ENCODE data around the gene NIPBL.
"Not testable (repeated sequence)": the region's sequence is repeated elsewhere in the genome, so short reads cannot be mapped to it uniquely, and the experiment has no call there.

The NIPBL gene

GRCh38 chr5:37013181-37013580 lies 136.6 kb downstream of the NIPBL start:
- H3K9me3 ChIP-seq (ENCODE audit: insufficient read depth, low read depth, low read length); H3K4me1 ChIP-seq (ENCODE audit: insufficient read depth, low read length); H3K9ac ChIP-seq (ENCODE audit: low read depth, low read length); H3K27me3 ChIP-seq (ENCODE audit: insufficient read depth, low read length); H3K4me3 ChIP-seq (ENCODE audit: low read length); H3K27ac ChIP-seq (ENCODE audit: low read length): not testable (repeated sequence)
- peaks cover 70% of the 10 kb centered on the region for H3K36me3 ChIP-seq (ENCODE audit: insufficient read depth, low read depth, low read length)

- no peak overlapping the region for H3K27ac ChIP-seq (ENCODE audit: low read length)
- no peak overlapping the region for H3K4me3 ChIP-seq (ENCODE audit: low read length)
Observed at GRCh38 chr5:37014321-37014720, 137.8 kb downstream of the NIPBL start.

DNA sequence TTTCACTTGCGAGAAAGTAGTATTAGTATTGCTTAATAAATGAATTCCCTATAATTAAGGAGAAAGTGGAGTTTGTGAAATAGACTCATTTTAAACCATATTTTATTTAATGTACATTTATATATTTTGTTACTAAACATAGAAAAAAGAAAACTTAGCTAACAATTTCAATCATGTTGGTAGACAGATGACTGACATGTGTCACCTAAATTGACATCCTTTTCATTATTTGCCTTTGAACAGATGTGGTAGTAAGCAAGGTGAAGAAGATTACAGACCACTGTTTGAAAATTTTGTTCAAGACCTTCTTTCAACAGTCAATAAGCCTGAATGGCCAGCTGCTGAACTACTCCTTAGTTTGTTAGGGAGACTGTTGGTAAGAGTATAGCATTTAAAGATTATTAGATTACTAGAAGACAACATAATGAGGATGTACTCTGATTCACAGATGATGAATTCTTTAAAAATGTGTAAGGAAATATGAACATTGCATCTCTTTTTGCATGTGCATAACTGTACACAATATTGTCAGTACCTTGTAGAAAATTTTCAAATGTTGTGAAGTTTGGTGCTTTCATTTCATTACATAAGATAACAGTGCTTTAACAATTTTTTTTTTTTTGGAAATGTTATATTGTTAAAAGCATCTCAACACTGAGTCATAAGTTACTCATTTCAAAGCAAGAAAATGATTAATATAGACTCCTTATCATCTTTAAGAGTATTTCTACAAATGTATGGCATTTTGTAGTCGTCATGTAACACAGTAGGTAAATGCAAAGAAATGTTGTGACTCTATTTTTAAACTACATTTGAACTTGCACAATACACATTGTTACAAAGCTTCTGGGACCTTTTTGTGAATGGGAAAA lies 139.5 kb downstream of the NIPBL start:
- Histone ChIP-seq H3K27ac (ENCODE audit: low read length) (no peak overlapping the region), H3K9me3 (ENCODE audit: insufficient read depth, low read depth, low read length) (no peaks in the 10 kb centered on the region), H3K36me3 (ENCODE audit: insufficient read depth, low read depth, low read length) (peaks cover 67% of the 10 kb centered on the region), H3K9ac (ENCODE audit: low read depth, low read length) (no peak overlapping the region), H3K4me3 (ENCODE audit: low read length) (no peak overlapping the region), H3K27me3 (ENCODE audit: insufficient read depth, low read length) (no peaks in the 10 kb centered on the region), H3K4me1 (ENCODE audit: insufficient read depth, low read length) (no peaks in the 10 kb centered on the region)

More at GRCh38 chr5:37014321-37014720, 137.8 kb downstream of the NIPBL start:
- no peaks in the 10 kb centered on the region for H3K9me3 ChIP-seq (ENCODE audit: insufficient read depth, low read depth, low read length)
- H3K36me3 ChIP-seq (ENCODE audit: insufficient read depth, low read depth, low read length): peaks cover 67% of the 10 kb centered on the region
- no peaks in the 10 kb centered on the region for H3K4me1 ChIP-seq (ENCODE audit: insufficient read depth, low read length)
- no peak overlapping the region for H3K9ac ChIP-seq (ENCODE audit: low read depth, low read length)
- H3K27me3 ChIP-seq (ENCODE audit: insufficient read depth, low read length): no peaks in the 10 kb centered on the region

- no peak overlapping the region for H3K4me3 ChIP-seq (ENCODE audit: low read length)
- H3K27ac ChIP-seq (ENCODE audit: low read length): no peak overlapping the region
- H3K27me3 ChIP-seq (ENCODE audit: insufficient read depth, low read length): no peaks in the 10 kb centered on the region
- H3K36me3 ChIP-seq (ENCODE audit: insufficient read depth, low read depth, low read length): peaks cover 48% of the 10 kb centered on the region
- H3K9ac ChIP-seq (ENCODE audit: low read depth, low read length): no peak overlapping the region
- no peaks in the 10 kb centered on the region for H3K4me1 ChIP-seq (ENCODE audit: insufficient read depth, low read length)
- no peaks in the 10 kb centered on the region for H3K9me3 ChIP-seq (ENCODE audit: insufficient read depth, low read depth, low read length)
Observed at GRCh38 chr5:37028910-37029309, 152.3 kb downstream of the NIPBL start.

DNA sequence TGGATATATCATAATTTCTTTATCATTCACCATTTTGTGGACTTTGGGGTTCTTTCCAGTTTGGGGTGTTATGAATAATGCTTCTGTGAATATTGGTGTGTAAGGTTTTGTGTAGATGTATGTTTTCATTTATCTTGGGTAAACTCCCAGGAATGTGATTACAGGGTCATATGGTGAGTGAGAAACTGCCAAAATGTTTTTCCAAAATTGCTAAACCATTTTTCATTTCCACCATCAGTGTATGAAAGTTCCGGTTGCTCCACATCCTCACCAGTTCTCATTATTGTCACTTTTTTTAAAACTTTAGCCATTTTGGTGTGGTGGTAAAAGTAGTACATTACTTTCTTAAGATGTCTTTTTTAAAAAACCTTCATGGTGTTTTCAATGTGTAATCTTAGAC lies 152.9 kb downstream of the NIPBL start:
- no peaks in the 10 kb centered on the region for H3K4me1 ChIP-seq (ENCODE audit: insufficient read depth, low read length)
- no peak overlapping the region for H3K27ac ChIP-seq (ENCODE audit: low read length)
- H3K27me3 ChIP-seq (ENCODE audit: insufficient read depth, low read length): no peaks in the 10 kb centered on the region
- no peak overlapping the region for H3K4me3 ChIP-seq (ENCODE audit: low read length)
- H3K9ac ChIP-seq (ENCODE audit: low read depth, low read length): no peak overlapping the region
- peaks cover 43% of the 10 kb centered on the region for H3K36me3 ChIP-seq (ENCODE audit: insufficient read depth, low read depth, low read length)
- H3K9me3 ChIP-seq (ENCODE audit: insufficient read depth, low read depth, low read length): no peaks in the 10 kb centered on the region

- Histone ChIP-seq H3K9me3 (ENCODE audit: insufficient read depth, low read depth, low read length) (no peaks in the 10 kb centered on the region), H3K27me3 (ENCODE audit: insufficient read depth, low read length) (no peaks in the 10 kb centered on the region), H3K4me1 (ENCODE audit: insufficient read depth, low read length) (no peaks in the 10 kb centered on the region), H3K27ac (ENCODE audit: low read length) (no peak overlapping the region), H3K9ac (ENCODE audit: low read depth, low read length) (no peak overlapping the region), H3K4me3 (ENCODE audit: low read length) (no peak overlapping the region), H3K36me3 (ENCODE audit: insufficient read depth, low read depth, low read length) (peaks cover 25% of the 10 kb centered on the region)
Observed at GRCh38 chr5:37034955-37035354, 158.4 kb downstream of the NIPBL start.

GRCh38 chr5:37037840-37038239 lies 161.3 kb downstream of the NIPBL start:
- Histone ChIP-seq H3K4me3 (ENCODE audit: low read length) (no peak overlapping the region), H3K27me3 (ENCODE audit: insufficient read depth, low read length) (no peaks in the 10 kb centered on the region), H3K9ac (ENCODE audit: low read depth, low read length) (no peak overlapping the region), H3K9me3 (ENCODE audit: insufficient read depth, low read depth, low read length) (no peaks in the 10 kb centered on the region), H3K4me1 (ENCODE audit: insufficient read depth, low read length) (no peaks in the 10 kb centered on the region), H3K27ac (ENCODE audit: low read length) (no peak overlapping the region), H3K36me3 (ENCODE audit: insufficient read depth, low read depth, low read length) (peaks cover 26% of the 10 kb centered on the region)

GRCh38 chr5:37039824-37040223 lies 163.3 kb downstream of the NIPBL start:
- Histone ChIP-seq H3K9me3 (ENCODE audit: insufficient read depth, low read depth, low read length) (no peaks in the 10 kb centered on the region), H3K4me1 (ENCODE audit: insufficient read depth, low read length) (no peaks in the 10 kb centered on the region), H3K27ac (ENCODE audit: low read length) (no peak overlapping the region), H3K27me3 (ENCODE audit: insufficient read depth, low read length) (no peaks in the 10 kb centered on the region), H3K36me3 (ENCODE audit: insufficient read depth, low read depth, low read length) (peaks cover 30% of the 10 kb centered on the region), H3K4me3 (ENCODE audit: low read length) (no peak overlapping the region), H3K9ac (ENCODE audit: low read depth, low read length) (no peak overlapping the region)

- no peak overlapping the region for H3K4me3 ChIP-seq (ENCODE audit: low read length)
- no peaks in the 10 kb centered on the region for H3K9me3 ChIP-seq (ENCODE audit: insufficient read depth, low read depth, low read length)
- H3K27me3 ChIP-seq (ENCODE audit: insufficient read depth, low read length): no peaks in the 10 kb centered on the region
- peaks cover 53% of the 10 kb centered on the region for H3K36me3 ChIP-seq (ENCODE audit: insufficient read depth, low read depth, low read length)
- H3K27ac ChIP-seq (ENCODE audit: low read length): no peak overlapping the region
- H3K9ac ChIP-seq (ENCODE audit: low read depth, low read length): no peak overlapping the region
- H3K4me1 ChIP-seq (ENCODE audit: insufficient read depth, low read length): no peaks in the 10 kb centered on the region
Observed at GRCh38 chr5:37043693-37044092, 167.1 kb downstream of the NIPBL start.

- Histone ChIP-seq H3K4me1 (ENCODE audit: insufficient read depth, low read length) (no peaks in the 10 kb centered on the region), H3K9me3 (ENCODE audit: insufficient read depth, low read depth, low read length) (no peaks in the 10 kb centered on the region), H3K9ac (ENCODE audit: low read depth, low read length) (no peak overlapping the region), H3K36me3 (ENCODE audit: insufficient read depth, low read depth, low read length) (peaks cover 53% of the 10 kb centered on the region), H3K4me3 (ENCODE audit: low read length) (no peak overlapping the region), H3K27ac (ENCODE audit: low read length) (no peak overlapping the region), H3K27me3 (ENCODE audit: insufficient read depth, low read length) (no peaks in the 10 kb centered on the region)
Observed at GRCh38 chr5:37044120-37044519, 167.6 kb downstream of the NIPBL start.

- no peaks in the 10 kb centered on the region for H3K9me3 ChIP-seq (ENCODE audit: insufficient read depth, low read depth, low read length)
- no peak overlapping the region for H3K4me3 ChIP-seq (ENCODE audit: low read length)
- H3K36me3 ChIP-seq (ENCODE audit: insufficient read depth, low read depth, low read length): peaks cover 54% of the 10 kb centered on the region
- H3K27ac ChIP-seq (ENCODE audit: low read length): no peak overlapping the region
- H3K9ac ChIP-seq (ENCODE audit: low read depth, low read length): no peak overlapping the region
- H3K4me1 ChIP-seq (ENCODE audit: insufficient read depth, low read length): no peaks in the 10 kb centered on the region
- no peaks in the 10 kb centered on the region for H3K27me3 ChIP-seq (ENCODE audit: insufficient read depth, low read length)
Observed at GRCh38 chr5:37045703-37046102, 169.1 kb downstream of the NIPBL start.

DNA sequence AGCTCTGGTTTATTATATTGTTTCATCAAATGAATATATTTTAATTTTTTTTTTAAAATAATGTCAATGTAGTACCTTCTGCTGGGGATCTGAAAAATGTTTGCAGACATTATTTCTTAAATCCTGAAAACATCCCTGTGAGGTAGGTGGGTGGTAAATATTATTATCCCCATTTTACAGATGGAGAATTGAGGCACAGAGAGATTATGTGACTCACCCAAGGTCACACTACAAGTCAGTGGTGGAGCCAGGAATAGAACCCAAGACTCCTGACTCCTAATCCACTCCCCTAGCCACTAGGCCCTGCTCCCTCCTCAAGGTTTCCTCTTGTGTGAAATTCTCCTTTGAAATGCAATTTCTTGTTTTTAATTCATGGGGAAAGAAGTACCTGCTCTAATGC lies 171.4 kb downstream of the NIPBL start:
- H3K36me3 ChIP-seq (ENCODE audit: insufficient read depth, low read depth, low read length): peaks cover 77% of the 10 kb centered on the region
- H3K27me3 ChIP-seq (ENCODE audit: insufficient read depth, low read length): no peaks in the 10 kb centered on the region
- no peak overlapping the region for H3K4me3 ChIP-seq (ENCODE audit: low read length)
- no peaks in the 10 kb centered on the region for H3K4me1 ChIP-seq (ENCODE audit: insufficient read depth, low read length)
- no peak overlapping the region for H3K9ac ChIP-seq (ENCODE audit: low read depth, low read length)
- no peaks in the 10 kb centered on the region for H3K9me3 ChIP-seq (ENCODE audit: insufficient read depth, low read depth, low read length)
- no peak overlapping the region for H3K27ac ChIP-seq (ENCODE audit: low read length)
